Muscle of arm (tissue), 14 donors: ENCODE results near the gene CDKN3. TPM values are rescaled to one million over a fixed set of nuclear protein-coding genes. Genes with fewer than 3 reads are reported as not detected.
A peak's percentile ranks its signal among the peaks of the same experiment; 100 is the strongest.

ENCODE experiments used
- DNase-seq: peaks from one replicate; pipeline ENCODE4 v3.0.0-alpha.2; 2013
- long read RNA-seq, 11 donors: transcript quantifications; one replicate each; lab custom pipeline, GENCODE V29; 2026
- polyA plus RNA-seq, 12 donors: library from polyadenylated mRNA; unstranded; fragments of 120-200 nt; gene quantifications; one replicate each; pipeline ENCODE4 v1.2.1, GENCODE V29; 2013; ENCODE audit not compliant: insufficient read length in 12 of 12

Gene CDKN3, protein sequence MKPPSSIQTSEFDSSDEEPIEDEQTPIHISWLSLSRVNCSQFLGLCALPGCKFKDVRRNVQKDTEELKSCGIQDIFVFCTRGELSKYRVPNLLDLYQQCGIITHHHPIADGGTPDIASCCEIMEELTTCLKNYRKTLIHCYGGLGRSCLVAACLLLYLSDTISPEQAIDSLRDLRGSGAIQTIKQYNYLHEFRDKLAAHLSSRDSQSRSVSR
- polyA plus RNA-seq: 10 to 100 TPM in 11 of 12 donors, not detected in 1; 26.1 to 41.2 (median 35.4) TPM
- long read RNA-seq, donor 1, transcript CDKN3-202 (8 exons, 893 nt): major isoform, 12 of 12 reads
- long read RNA-seq, donor 1, partial matches to known transcripts: 0 of 12 reads
- long read RNA-seq, donor 1, other reads (novel, unspliced or antisense): 0 of 12 reads
- long read RNA-seq, donor 2, transcript CDKN3-202 (8 exons, 893 nt): major isoform, 11 of 18 reads
- long read RNA-seq, donor 2, partial matches to known transcripts: 0 of 18 reads
- long read RNA-seq, donor 2, other reads (novel, unspliced or antisense): 6 of 18 reads
- long read RNA-seq, donor 3, transcript CDKN3-202 (8 exons, 893 nt): major isoform, 7 of 7 reads
- long read RNA-seq, donor 3, partial matches to known transcripts: 0 of 7 reads
- long read RNA-seq, donor 3, other reads (novel, unspliced or antisense): 0 of 7 reads
- long read RNA-seq, donor 4, partial matches to known transcripts: 0 of 4 reads
- long read RNA-seq, donor 4, other reads (novel, unspliced or antisense): 0 of 4 reads
- long read RNA-seq, donor 5, transcript CDKN3-202 (8 exons, 893 nt): major isoform, 15 of 468 reads
- long read RNA-seq, donor 5, partial matches to known transcripts: 416 of 468 reads
- long read RNA-seq, donor 5, other reads (novel, unspliced or antisense): 35 of 468 reads
- long read RNA-seq, donor 6, transcript CDKN3-202 (8 exons, 893 nt): major isoform, 9 of 10 reads
- long read RNA-seq, donor 6, partial matches to known transcripts: 0 of 10 reads
- long read RNA-seq, donor 6, other reads (novel, unspliced or antisense): 0 of 10 reads
- long read RNA-seq, donor 7, partial matches to known transcripts: 0 of 2 reads
- long read RNA-seq, donor 7, other reads (novel, unspliced or antisense): 0 of 2 reads
- long read RNA-seq, donor 8, transcript CDKN3-202 (8 exons, 893 nt): major isoform, 7 of 15 reads
- long read RNA-seq, donor 8, partial matches to known transcripts: 0 of 15 reads
- long read RNA-seq, donor 8, other reads (novel, unspliced or antisense): 7 of 15 reads
- long read RNA-seq, donor 9, transcript CDKN3-202 (8 exons, 893 nt): major isoform, 6 of 11 reads
- long read RNA-seq, donor 9, partial matches to known transcripts: 0 of 11 reads
- long read RNA-seq, donor 9, other reads (novel, unspliced or antisense): 5 of 11 reads
- long read RNA-seq, donor 10, transcript CDKN3-202 (8 exons, 893 nt): major isoform, 9 of 16 reads
- long read RNA-seq, donor 10, partial matches to known transcripts: 0 of 16 reads
- long read RNA-seq, donor 10, other reads (novel, unspliced or antisense): 7 of 16 reads
- long read RNA-seq, donor 11, transcript CDKN3-202 (8 exons, 893 nt): major isoform, 9 of 9 reads
- long read RNA-seq, donor 11, partial matches to known transcripts: 0 of 9 reads
- long read RNA-seq, donor 11, other reads (novel, unspliced or antisense): 0 of 9 reads

- DNase-seq: peak; percentile 98
Observed at GRCh38 chr14:54396493-54397335, at the start of gene CDKN3. TSS of gene CDKN3 (plus strand) at chr14:54397007. CDS start at chr14:54397069, 62 bp downstream.

GRCh38 chr14:54347044-54347443, 49.8 kb upstream of the CDKN3 start:
- DNase-seq: no peak

- no peak for DNase-seq
Observed at GRCh38 chr14:54348001-54348611, 48.7 kb upstream of the CDKN3 start.

GRCh38 chr14:54348923-54349620, 47.7 kb upstream of the CDKN3 start:
- no peak for DNase-seq

GRCh38 chr14:54349713-54350112, 47.1 kb upstream of the CDKN3 start:
- no peak for DNase-seq

DNA sequence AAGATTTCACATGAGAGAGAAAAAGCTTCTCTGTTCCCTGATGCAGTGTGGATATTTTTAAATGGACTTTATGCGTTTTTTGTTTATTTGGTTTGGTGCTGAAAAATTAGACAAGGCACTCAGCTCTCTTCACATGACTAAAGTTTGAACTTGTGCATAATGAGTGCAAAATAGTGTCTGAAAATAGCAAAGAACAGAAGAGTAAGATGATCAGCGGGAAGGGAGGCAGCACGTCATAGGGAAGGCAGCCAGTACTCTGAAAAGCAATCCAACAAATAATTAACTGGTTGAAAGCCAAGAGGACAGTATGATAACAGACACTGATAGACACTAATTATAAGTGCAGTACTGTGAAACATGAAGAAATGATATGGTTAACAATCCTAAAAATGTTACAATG, 46.6 kb upstream of the CDKN3 start:
- DNase-seq: no peak

DNA sequence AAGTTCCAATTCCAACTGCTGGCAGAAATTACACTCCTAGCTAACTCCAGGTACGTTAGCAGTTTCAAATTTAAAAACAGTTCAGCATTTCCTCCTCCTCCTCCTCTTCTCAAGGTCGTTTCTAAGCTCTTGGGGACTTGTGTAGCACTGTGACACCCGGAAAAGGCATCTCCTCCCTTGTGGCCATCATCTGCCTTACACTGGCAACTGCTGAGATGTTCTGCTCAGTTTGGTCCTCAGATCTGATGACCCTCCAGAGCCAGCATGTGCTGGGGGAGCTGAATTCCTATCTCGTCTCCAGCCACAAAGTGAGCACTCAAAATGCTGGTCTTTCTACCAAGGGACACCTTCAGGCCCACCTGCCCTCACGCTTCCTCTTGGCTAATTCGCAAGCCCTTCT, 43.5 kb upstream of the CDKN3 start:
- no peak for DNase-seq

DNA sequence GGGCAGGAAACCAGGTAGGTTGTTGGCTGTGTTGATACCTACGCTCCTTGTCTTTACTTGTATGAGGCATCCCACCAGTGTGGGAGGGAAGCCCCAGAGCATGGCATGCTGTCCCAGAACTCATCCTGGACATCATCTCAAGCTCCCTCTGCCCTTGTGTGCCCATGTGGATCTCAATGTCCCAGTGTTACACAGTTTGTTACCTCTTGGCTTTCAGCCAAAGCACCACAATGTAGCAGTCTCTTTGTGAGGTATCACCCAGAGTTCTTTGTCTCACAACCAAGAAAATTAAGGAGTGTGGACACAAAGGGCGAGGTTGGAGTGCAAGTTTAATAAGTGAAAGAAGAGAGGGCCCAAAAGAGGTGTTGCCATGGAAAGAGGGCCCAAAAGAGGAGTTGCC, 43.1 kb upstream of the CDKN3 start:
- no peak for DNase-seq

- no peak for DNase-seq
Observed at GRCh38 chr14:54354096-54354495, 42.7 kb upstream of the CDKN3 start.

GRCh38 chr14:54354968-54355641, 41.7 kb upstream of the CDKN3 start:
- no peak for DNase-seq

DNA sequence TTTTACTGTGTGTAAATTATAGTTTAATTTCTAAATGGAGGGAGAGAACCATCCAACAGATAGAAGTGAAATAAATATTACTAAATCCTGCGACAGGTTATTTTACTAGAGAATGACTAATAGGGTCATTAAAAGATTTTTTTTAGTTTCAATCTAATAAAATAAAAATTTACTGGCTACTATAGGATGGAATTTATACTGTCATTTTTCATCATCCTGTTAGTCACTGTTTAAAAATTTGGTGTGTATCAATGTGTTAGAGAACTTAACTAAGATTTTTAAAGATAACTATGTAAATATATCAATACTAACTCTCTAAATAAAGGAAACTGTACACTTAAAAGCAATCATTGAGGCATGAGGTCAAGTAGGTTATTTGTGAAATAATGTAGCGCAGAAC, 41.1 kb upstream of the CDKN3 start:
- no peak for DNase-seq

DNA sequence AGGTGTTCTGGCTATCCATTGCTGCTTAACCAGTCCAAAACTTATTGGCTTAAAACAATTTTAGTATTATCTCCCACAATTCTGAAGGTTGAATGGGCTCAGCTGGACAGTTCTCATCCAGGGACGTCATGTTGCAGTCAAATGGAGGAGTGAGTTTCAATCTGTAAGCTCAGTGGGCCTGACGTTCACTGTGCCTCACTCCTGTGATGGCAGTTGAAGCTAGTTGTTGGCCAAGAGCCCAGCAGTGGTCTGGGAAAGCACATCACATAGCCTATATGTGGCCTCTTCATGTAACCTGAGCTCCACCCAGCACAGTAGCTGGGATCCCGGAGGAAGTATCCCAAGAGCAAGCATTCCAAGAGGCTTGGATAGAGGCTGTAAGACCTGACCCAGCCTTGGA, 40.6 kb upstream of the CDKN3 start:
- peak; percentile 24 for DNase-seq

- no peak for DNase-seq
Observed at GRCh38 chr14:54360667-54361066, 36.1 kb upstream of the CDKN3 start.

- DNase-seq: no peak
Observed at GRCh38 chr14:54362089-54362504, 34.7 kb upstream of the CDKN3 start.

GRCh38 chr14:54362759-54363437, 33.9 kb upstream of the CDKN3 start:
- no peak for DNase-seq

DNA sequence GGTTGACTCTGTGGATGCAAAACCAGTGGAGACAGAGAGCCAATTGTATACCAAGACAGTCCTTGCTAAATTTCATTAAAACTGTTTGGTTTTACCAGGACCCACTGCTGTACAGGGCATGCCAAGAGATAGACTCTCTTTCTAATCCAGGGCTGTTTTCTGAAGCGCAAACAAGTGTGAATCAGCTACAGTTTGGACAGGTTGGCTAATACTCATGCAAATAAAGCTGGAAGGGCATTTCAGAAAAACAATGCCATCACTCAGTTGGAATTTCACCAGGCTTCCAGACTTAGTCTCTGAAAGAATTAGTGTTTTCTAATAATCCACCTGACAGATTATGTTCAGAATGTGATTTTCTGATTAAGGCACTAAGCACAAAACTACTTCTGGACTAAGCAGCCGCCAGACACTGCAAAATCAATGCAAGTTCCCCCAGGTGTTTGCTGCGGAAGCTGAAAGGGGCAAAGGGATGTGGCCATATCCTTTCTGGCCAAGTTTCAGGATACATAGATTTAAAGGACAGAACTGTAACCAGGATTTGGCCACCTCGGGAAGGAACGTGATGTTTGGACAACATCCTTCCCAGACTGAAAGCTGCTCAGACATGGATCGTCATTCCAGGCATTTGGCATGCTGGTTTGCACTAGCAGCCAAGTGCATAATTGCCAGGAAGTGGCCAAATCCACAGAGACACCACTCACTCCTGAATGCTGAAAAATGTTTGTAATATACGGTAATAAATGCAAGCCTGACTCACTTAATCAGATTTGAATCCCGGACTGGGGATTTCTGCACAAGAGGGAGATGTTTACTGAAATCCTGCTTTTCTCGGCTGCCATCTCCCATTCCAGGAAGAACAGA, 32.0 kb upstream of the CDKN3 start:
- DNase-seq: peak; percentile 60
